ENCODE data around the gene RTN1.
"Not testable (repeated sequence)": the region's sequence is repeated elsewhere in the genome, so short reads cannot be mapped to it uniquely, and the experiment has no call there.

Gene RTN1

DNA sequence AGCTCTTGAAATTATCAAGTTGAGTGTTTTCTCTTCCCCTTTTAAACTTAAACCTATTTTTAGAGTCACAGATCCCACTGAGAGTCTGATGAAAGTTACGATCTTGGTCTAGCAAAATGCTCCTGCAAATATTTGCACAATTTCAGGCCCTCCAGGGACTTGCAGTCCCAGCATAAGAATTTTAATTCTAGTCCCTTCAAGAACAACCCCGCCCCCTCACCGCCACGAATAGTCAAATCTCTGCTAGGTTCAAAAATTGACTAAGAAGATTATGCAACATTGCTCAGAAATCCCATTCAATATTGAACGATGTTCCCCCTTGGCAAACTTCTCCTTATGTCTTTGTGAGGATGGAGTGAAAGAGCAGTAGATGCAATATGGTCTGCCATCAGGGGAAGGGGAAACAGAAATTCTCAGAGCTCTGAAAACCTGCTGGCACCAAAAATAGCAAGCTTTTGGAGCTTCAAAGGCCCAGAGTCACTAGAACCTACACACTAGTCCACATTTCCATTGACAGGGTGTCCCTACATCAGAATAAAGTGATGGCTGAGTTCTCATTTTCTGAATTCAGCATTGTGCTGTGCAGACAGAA is 166.4 kb downstream of the RTN1 start:
- no peak for DNase-seq (ENCODE audit: low read depth)

DNA sequence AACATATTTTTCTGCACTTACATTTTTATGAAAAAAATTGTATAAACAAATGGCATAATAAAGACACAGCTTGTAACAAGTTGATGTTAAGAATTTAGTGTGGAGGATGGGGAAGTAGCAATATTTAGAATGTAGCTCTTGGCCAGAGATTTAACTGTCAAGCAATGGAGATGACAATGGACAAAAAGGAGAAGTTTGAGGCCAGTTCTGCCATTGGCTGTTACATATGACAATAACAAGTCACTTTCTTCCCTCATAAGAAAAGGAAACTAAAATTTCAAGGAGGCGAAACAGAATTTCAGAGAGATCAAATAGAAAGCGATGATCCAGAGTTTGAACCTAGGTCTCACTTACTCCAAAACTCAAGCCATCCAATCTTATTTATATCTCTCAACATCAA is 171.1 kb downstream of the RTN1 start:
- no peak for DNase-seq (ENCODE audit: low read depth)

DNA sequence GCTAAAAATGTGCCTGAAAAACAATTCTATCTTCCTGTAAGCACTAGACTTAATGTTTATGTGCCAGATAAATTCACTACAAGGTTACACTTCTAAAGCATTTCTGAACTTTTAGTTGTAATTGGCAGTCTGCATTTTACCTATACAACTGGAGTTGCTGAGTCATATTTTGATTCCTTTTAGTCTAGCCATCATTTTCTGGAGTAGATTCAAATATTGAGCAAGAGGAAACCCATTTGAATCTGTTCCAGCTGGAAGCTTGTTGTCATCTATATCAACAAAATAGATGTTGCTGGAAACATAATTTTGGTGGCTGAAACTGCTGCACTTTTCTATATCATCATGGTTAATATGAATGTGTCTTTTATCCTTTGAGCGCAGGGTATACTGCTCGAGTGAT is 171.8 kb downstream of the RTN1 start:
- no peak for DNase-seq (ENCODE audit: low read depth)

DNA sequence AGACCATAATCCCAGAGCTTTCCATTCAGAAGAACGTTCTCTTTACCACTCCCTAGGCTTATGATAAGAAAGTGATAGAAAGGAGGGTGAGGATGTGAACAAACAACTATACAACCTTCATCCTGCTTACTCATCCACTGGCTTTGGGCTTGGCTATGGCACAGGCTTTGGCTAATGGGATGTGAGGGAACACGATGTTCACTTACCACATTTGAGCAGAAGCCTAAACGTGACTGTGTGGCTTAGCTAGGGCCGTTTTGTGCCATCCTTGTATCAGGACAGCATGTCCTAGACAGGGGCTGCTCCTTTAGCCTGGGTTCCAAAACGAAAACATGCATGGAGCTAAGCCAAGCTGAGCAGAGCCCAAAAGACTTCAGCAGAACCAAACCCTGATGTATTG is 175.4 kb downstream of the RTN1 start:
- no peak for DNase-seq (ENCODE audit: low read depth)

DNA sequence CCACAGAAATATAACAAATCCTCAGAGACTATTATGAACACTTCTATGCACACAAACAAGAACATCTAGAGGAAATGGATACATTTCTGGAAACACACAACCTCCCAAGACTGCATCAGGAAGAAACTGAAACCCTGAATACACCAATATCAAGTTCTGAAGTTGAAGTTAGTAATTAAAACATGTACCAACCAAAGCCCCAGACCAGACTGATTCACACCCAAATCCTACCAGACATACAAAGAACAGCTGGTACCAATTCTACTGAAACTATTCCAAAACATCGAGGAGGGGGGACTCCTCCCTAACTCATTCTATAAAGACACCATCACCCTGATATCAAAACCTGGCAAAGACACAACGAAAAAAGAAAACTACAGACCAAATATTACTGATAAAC is 179.3 kb downstream of the RTN1 start:
- DNase-seq (ENCODE audit: low read depth) = no peak

DNA sequence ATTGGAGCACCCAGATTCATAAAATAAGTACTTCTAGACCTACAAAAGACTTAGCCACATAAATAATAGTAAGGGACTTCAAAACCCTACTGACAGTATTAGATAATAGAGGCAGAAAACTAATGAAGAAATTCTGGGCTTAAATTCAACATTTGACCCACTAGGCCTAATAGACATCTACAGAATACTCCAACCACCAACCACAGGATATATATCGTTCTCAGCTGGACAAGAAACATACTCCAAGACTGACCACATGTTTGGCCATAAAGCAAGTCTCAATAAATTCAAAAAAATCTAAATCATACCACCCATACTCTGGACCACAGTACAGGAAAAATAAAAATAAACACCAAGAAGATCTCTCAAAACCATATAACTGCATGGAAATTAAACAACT is 180.2 kb downstream of the RTN1 start:
- DNase-seq (ENCODE audit: low read depth) = no peak

DNA sequence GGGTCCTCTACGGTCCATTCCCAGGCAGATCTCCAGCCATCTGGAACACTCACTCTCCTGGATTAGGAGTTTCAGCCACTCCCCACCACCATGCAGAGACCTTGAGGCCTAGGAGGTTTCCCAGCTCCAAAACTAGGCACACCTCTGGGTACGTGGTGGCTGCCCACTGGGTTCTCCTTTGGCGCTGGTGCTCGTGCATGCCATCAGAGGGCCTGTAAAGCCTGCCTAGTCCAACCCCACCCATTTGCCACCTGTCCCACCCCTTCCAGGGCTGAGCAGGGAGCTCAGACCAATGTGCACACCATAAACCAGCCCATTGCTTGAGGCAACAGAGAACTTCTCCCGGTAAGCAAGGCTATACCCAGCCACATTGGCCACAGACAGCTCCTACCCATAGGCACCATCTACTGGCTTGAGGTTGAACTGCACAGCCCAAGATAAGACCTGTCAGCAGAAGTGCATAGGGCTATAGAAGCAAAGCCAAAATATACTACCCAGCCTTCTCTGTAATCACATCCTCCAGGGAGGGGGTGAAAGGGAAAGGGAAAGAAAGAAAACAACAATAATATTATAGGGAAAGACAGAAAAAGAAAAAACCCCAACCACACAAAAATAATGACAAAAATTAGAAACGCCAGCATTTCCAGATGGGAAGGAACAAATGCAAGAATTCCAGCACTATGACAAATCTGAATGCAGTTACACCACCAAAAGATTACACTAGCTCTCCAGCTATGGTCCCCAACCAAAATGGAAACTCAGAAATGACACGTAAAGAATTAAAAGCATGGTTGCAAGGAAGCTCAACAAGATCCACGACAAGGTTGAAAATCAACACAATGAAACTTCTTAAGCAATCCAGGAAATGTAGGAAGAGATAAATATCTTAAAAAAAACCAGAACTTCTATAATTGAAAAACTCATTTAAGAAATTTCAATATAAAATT is 182.1 kb downstream of the RTN1 start:
- no peak for DNase-seq (ENCODE audit: low read depth)

DNA sequence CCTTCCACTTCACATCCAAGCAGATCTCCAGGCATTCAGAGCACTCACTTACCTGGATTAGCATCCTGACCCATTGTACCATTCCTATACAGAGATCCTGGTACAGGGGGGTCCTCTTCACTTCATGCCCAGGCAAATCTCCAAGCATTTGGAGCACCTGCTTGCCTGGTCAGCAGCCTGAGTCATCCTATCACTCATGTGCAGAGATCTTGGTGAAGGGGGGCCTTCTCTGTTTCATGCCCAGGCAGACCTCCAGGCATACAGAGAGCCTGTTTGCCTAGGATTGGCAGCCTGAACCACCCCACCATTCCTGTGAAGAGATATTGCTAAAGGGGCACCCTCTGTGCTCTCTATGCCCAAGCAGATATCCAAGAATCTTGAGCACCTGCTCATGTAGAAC is 182.9 kb downstream of the RTN1 start:
- no peak for DNase-seq (ENCODE audit: low read depth)

DNA sequence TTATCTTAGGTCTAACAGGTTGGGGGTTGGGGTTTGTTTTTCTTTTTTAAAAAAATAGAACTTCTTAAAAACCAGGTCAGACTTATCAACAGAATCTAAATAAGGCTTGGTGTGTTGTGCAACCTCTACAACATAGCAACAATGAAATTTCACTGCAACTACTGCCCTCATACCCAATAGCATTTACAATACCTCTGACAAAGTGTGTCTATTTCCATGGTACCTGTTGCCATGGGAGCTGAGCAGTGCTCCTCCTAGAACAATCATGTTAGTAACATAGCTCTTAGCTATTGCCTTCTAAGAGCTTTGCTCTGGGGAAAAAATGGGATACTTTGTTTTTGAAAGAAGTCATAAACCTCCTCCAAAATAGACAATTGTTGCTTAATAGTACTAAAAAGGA is 190.7 kb downstream of the RTN1 start:
- no peak for DNase-seq (ENCODE audit: low read depth)

DNA sequence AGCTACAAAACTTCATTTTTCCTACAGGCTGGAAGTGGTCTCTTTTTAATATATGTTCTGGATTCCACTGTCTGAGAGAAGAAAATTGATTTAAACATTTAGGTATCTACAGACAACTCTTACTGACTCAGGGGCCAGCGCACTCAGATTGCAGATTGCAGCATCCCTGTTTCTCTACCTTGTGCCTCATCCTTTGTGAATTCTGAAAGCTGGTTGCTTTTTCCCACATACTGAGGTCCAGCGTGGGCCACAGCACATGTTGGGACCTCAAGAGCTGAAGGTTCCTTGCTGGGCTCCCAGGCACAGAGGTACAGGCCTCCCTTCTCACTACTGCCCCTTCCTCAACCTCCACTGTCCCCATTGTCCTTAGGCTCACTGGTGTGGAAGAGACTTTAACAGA is 192.2 kb downstream of the RTN1 start:
- no peak for DNase-seq (ENCODE audit: low read depth)

DNA sequence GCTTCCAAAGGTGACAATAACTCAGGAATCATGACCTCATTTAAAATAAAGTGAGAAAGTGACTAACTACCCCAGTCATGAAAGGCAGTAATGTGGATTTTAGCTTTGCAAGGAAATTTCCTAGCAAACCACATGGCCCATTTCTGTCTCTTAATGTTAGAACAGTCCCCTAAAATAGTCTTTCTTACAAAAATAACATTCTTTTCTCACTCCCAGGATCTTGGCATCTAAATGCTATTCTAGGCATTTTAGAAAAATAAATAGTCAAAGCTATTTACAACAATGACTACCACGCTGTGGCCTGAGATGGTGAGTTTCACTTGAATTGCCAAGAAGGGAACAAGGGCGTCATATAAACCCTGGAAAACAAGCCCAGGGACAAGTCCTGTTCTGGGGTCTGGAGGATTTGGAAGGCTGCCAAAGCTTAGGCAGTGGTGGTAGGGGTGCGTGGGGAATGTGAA is 192.8 kb downstream of the RTN1 start:
- DNase-seq (ENCODE audit: low read depth) = no peak

DNA sequence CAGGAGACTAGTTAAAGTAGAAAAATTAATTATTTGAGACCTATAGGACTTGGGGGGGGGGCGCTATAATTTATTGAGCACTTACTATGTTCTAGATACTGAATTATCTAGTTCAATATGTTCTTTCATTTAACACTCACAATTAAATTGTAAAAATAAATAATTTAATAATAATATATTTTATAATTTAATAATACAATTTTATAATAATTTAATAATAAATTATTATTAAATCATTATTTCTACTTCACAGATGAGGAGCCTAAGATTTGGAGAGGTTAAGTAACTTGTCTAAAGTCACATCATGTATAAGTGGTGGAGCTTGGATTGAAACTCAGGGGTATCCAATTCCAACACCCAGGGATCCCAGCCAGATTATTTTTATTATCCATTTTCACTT is 195.2 kb downstream of the RTN1 start:
- DNase-seq (ENCODE audit: low read depth) = no peak

DNA sequence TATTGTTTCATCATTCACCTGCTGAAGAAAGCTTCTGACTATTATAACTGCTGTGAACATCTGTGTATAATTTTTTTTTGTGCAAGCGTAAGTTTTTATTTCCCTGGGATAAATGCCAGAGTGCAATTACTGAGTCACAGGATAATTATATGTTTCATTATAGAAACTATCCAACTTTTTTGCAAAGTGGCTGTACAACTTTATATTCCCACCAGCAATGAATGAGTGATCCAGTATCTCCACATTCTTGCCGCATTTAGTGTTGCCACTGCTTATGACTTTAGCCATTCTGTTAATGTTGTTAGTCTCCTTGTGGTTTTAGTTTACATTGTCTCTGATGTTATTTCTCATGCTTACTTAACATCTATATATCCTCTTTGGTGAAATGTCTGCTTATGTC is 205.8 kb downstream of the RTN1 start:
- DNase-seq (ENCODE audit: low read depth) = no peak

DNA sequence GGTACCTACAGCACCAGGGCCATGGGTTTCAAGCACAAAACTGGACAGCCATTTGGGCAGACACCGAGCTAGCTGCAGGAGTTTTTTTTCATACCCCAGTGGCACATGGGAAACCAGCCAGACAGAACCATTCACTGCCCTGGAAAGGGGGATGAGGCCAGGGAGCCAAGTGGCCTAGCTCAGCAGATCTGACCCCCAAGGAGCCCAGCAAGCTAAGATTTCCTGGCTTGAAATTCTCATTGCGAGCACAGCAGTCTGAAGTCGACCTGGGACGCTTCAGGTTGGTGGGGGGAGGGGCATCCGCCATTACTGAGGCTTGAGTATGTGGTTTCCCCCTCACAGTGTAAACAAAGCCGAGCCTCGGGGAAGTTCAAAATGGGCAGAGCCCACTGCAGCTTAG is 212.8 kb downstream of the RTN1 start:
- DNase-seq (ENCODE audit: low read depth) = no peak

DNA sequence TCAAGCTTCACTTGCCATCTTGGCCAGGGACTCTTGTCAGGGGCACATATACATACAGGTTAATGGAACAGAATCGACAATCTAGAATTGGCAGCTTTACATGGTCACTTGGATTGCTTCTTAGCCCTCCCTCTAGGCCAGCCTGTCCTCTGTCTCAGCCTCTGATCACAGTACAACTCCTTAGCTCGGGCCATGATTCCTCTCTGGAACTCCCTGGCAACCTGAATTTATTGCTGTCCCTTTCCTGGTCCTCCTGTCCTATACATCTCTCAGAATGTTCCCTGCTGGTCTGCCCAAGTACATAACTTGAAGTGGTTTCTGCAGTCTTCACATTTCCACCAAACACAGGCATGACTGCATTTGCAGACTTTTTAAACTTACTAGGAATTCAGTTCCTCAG is 214.1 kb downstream of the RTN1 start:
- no peak for DNase-seq (ENCODE audit: low read depth)

DNA sequence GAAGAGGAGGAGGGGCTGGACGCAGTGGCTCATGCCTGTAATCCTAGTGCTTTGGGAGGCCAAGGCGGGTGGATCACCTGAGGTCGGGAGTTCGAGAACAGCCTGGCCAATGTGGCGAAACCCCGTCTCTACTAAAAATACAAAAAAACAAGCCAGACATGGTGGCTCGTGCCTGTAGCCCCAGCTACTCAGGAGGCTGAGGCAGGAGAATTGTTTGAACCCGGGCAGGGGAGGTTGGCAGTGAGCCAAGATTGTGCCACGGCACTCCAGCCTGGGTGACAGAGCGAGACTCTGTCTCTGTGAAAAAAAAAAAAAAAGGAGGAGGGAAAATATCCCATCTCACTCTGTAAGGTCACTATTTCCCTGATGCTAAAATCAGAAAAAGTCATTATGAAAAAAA is 216.4 kb downstream of the RTN1 start:
- not testable (repeated sequence) for DNase-seq (ENCODE audit: low read depth)

DNA sequence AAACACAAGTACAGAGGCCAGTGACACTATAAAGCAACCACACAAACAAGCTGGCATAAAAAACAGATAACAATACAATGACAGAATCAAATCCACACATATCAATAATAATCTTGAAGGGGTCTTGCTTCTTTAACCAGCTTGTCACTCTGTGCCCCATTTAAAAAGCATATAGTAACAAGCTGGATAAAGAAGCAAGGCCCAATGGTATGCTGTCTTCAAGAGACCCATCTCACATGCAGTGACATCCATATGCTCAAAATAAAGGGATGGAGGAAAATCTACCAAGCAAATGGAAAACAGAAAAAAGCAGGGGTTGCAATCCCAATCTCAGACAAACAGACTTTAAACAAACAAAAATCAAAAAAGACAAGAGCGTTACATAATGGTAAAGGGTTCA is 223.7 kb downstream of the RTN1 start:
- not testable (repeated sequence) for DNase-seq (ENCODE audit: low read depth)

DNA sequence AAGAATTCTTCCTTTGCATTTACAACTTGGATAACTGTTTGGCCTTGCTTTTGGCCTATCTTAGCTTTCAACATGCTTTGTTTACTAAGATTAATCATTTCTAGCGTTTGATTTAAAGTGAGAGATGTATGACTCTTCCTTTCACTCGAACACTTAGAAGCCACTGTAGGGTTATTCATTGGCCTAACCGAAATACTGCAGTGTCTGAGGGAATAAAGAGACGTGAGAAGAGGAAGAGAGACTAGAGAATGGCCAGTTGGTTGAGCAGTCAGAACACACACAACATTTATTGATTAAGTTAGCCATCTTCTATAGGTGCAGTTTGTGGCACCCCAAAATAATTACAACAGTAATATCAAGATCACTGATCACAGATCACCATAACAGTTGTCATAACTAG is 231.7 kb downstream of the RTN1 start:
- no peak for DNase-seq (ENCODE audit: low read depth)

DNA sequence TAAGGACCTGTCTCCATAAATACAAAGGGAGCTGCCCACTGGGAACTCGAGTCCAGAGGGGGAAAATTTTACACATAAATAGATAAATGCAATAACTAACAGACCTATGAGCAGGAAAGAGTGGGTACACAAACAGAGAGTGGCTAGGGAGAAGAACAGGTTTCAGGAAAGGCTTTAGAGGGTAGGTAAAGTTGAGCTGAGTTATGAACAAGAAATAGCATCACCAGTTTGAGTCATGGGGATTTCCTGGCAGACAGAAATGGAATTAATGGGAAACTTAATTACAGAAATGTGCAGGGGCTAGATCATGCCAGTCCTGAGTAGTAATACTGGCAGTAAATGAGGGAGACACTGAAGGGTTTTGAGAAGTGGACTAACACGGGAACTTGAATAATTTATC is 236.0 kb downstream of the RTN1 start:
- DNase-seq (ENCODE audit: low read depth) = no peak

DNA sequence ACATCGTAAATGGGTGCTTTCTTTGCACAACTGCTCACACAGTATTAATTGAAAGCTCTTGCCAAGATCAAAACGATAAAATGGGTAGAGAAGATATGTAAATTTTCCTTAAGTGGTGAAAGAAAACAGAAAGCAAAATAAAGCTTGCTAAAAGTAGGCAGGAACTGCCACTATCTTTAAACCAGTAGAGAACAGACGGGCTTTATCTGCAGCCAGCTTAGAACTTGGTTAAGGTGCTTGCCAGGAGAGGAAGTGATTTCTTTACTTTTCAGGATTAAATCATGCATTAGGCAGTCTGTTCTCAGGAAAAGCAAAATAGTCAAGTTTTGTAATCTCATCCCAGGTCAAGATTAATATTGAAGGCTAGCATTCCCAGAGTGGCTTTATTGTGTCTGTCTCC is 237.1 kb downstream of the RTN1 start:
- DNase-seq (ENCODE audit: low read depth) = no peak

DNA sequence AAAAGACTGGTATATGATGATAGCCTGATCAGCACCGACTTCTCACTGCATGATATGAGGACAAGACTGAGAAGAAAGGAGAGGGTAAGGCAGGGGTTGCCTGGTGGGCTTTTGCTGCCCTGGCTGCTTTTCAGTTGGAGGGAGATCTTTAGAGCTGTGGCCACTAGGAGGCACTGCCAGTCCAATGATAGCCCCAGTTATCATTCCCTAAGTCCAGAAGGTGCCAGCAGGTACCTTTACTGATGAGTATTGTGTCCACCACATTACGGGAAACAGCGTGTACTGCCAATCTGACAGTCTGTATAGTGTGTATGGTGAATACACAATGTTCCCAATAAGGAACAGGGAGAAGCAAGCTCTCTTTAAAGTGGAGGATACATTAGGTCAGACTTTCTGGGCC is 238.2 kb downstream of the RTN1 start:
- DNase-seq (ENCODE audit: low read depth) = no peak

DNA sequence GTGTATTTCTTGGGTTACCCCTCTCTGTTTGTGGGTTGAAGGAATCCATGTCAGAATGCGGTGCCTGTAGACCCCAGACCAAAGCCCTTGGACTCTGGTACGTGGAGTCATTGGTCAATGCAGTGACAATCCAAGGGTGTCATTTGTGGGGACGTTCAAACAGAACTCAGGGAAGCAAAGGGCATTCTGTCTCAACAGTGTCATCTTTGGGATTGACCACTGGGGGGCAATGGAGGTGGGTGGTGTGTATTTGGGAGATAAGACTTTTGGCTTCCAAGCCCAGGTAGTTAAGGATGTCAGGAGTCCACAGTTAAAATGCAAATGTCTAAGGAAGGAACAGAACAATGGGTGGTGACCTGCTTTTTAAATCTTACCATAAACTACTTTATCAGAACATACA is 239.3 kb downstream of the RTN1 start:
- DNase-seq (ENCODE audit: low read depth) = no peak

DNA sequence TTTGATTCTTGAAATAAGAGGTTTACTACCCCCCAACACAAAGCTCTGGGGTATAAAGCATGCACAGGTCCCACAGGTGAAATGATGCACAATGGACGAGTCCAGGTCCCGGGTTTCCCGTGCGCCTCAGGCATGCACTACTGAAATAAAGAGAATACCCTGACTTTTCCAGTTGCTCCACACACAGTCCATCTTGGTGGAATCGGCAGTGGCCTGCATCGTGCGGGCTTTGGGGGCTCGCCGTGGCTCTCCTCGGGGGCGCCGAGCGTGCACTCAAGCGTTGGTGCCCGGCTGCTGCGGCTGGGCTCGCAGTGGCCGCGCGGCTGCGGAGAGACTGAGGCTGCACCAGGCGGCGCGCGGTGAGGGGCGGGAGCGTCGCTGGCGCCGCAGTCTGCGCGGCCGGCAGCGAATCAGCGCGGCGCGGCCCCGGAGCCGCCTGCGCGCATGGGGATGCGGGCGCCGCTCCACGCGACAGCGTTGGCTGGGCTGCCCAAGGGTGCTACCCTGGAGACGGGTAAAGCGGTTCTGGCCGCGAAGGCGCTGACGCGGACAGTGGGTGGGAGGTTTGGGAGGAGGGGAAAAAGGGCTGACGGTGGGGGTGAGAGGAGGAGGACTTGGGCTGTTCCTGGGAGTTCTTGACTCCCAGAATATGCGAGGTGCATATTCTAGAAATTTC is 240.2 kb downstream of the RTN1 start:
- DNase-seq (ENCODE audit: low read depth) = no peak
